GM12892 (cell line): ENCODE results near the gene KIF16B.

Source experiments
- DNase-seq: peaks from one replicate; pipeline ENCODE4 v3.0.0; 2011; ENCODE audit not compliant: insufficient read length
- FAIRE-seq: peaks from 2 replicates; lab custom pipeline; 2011; peaks lifted over from hg19 to GRCh38; lab: Jason Lieb, UNC
- POLR2A ChIP-seq: IDR thresholded peaks from 2 replicates; pipeline ENCODE4 v1.6.1; 2011; ENCODE audit warnings: low read depth, low read length, control low read depth
- POLR2AphosphoS5 ChIP-seq: IDR thresholded peaks from 2 replicates; pipeline ENCODE4 v1.6.1; 2011; ENCODE audit warnings: low read depth, low read length, control low read depth
- TAF1 ChIP-seq: IDR thresholded peaks from 2 replicates; pipeline ENCODE4 v1.6.1; 2011; ENCODE audit warnings: low read depth, mild to moderate bottlenecking, control low read depth, low read length, borderline replicate concordance

KIF16B gene

GRCh38 chr20:16563066-16563806 lies 10.0 kb downstream of the KIF16B start:
- TF ChIP-seq TAF1 = no peak
- TF ChIP-seq POLR2A = no peak
- TF ChIP-seq POLR2AphosphoS5 = no peak
- DNase-seq = no peak
- FAIRE-seq = no peak

- no peak for TF ChIP-seq TAF1
- TF ChIP-seq POLR2A = no peak
- no peak for TF ChIP-seq POLR2AphosphoS5
- no peak for DNase-seq
- FAIRE-seq = no peak
Observed at GRCh38 chr20:16562259-16562658, 11.0 kb downstream of the KIF16B start.

- DNase-seq = no peak
- no peak for FAIRE-seq
- no peak for TF ChIP-seq TAF1
- TF ChIP-seq POLR2AphosphoS5 = no peak
- TF ChIP-seq POLR2A = no peak
Observed at GRCh38 chr20:16560661-16561060, 12.6 kb downstream of the KIF16B start.

- DNase-seq (no peak), FAIRE-seq (no peak)
- TF ChIP-seq POLR2AphosphoS5 = no peak
- no peak for TF ChIP-seq POLR2A
- no peak for TF ChIP-seq TAF1
Observed at GRCh38 chr20:16560216-16560615, 13.0 kb downstream of the KIF16B start.

GRCh38 chr20:16556301-16556700 lies 16.9 kb downstream of the KIF16B start:
- no peak for DNase-seq
- FAIRE-seq = no peak
- no peak for TF ChIP-seq POLR2AphosphoS5
- TF ChIP-seq TAF1 = no peak
- TF ChIP-seq POLR2A = no peak

- TF ChIP-seq POLR2AphosphoS5 = no peak
- TF ChIP-seq TAF1 = no peak
- TF ChIP-seq POLR2A = no peak
- no peak for FAIRE-seq
Observed at GRCh38 chr20:16555754-16556153, 17.5 kb downstream of the KIF16B start.

GRCh38 chr20:16554766-16555543 lies 18.3 kb downstream of the KIF16B start:
- no peak for DNase-seq
- TF ChIP-seq POLR2A (no peak), TAF1 (no peak), POLR2AphosphoS5 (no peak)
- FAIRE-seq = no peak

More at GRCh38 chr20:16555754-16556153, 17.5 kb downstream of the KIF16B start:
- no peak for DNase-seq

GRCh38 chr20:16553684-16554083 lies 19.6 kb downstream of the KIF16B start:
- DNase-seq = no peak
- TF ChIP-seq TAF1 = no peak
- no peak for TF ChIP-seq POLR2A
- no peak for TF ChIP-seq POLR2AphosphoS5
- no peak for FAIRE-seq

GRCh38 chr20:16553101-16553500 lies 20.1 kb downstream of the KIF16B start:
- TF ChIP-seq POLR2AphosphoS5 (no peak), POLR2A (no peak), TAF1 (no peak)
- DNase-seq (no peak), FAIRE-seq (no peak)

- DNase-seq (no peak), FAIRE-seq (no peak)
- TF ChIP-seq POLR2A (no peak), TAF1 (no peak), POLR2AphosphoS5 (no peak)
Observed at GRCh38 chr20:16552015-16552414, 21.2 kb downstream of the KIF16B start.

GRCh38 chr20:16551607-16552006 lies 21.6 kb downstream of the KIF16B start:
- TF ChIP-seq POLR2A = no peak
- TF ChIP-seq TAF1 = no peak
- no peak for TF ChIP-seq POLR2AphosphoS5
- DNase-seq (no peak), FAIRE-seq (no peak)

GRCh38 chr20:16548068-16548672 lies 25.1 kb downstream of the KIF16B start:
- TF ChIP-seq POLR2AphosphoS5 (no peak), POLR2A (no peak), TAF1 (no peak)
- FAIRE-seq (no peak), DNase-seq (no peak)
